H1 (cell line): ENCODE results near the gene ATP6V1B1. TPM values are rescaled to one million over a fixed set of nuclear protein-coding genes. Genes with fewer than 3 reads are reported as not detected.
A peak's percentile ranks its signal among the peaks of the same experiment; 100 is the strongest.

Experiments
- CTCF ChIA-PET: fragments of 300-600 bp; sonication (Branson Sonifier 250); formaldehyde crosslinking; loops from one replicate; lab custom pipeline; 2021; ENCODE audit not compliant: partially characterized antibody; lab: Charles Lee
- POLR2A ChIA-PET: fragments of 300-600 bp; sonication (Branson Sonifier 250); formaldehyde crosslinking; loops from one replicate; lab custom pipeline; 2021; ENCODE audit warnings: inconsistent platforms; ENCODE audit not compliant: partially characterized antibody; lab: Charles Lee
- DNase-seq, 2 experiments: peaks; one replicate each; pipeline versions ENCODE4 v3.0.0 to v3.0.0-alpha.2; 2010 to 2022; ENCODE audit warnings: low spot score in 2 of 2, low read depth in 1 of 2, mixed read lengths in 1 of 2
- FAIRE-seq: peaks from 2 replicates; lab custom pipeline; 2011; peaks lifted over from hg19 to GRCh38; lab: Jason Lieb, UNC
- H2AFZ ChIP-seq: 2 replicates; pipeline ENCODE4 v1.8.1; 2012; ENCODE audit warnings: low read length, inconsistent platforms
- H2AK5ac ChIP-seq: 2 replicates; pipeline ENCODE4 v1.6.1; 2013; ENCODE audit warnings: low read depth, low read length
- H2BK120ac ChIP-seq: replicated peaks from 2 replicates; pipeline ENCODE3; 2013; ENCODE audit warnings: low read depth, low read length, inconsistent platforms
- H2BK12ac ChIP-seq: 2 replicates; pipeline ENCODE4 v1.6.1; 2013; ENCODE audit warnings: low read depth, low read length
- H2BK15ac ChIP-seq: 2 replicates; pipeline ENCODE4 v1.6.1; 2013; ENCODE audit warnings: low read length
- H2BK20ac ChIP-seq: 2 replicates; pipeline ENCODE4 v1.6.1; 2013; ENCODE audit warnings: low read length
- H2BK5ac ChIP-seq: 2 replicates; pipeline ENCODE4 v1.6.1; 2013; ENCODE audit warnings: low read depth, low read length
- H3K14ac ChIP-seq: 2 replicates; pipeline ENCODE4 v1.6.1; 2013; ENCODE audit warnings: inconsistent platforms; ENCODE audit not compliant: insufficient read length
- H3K18ac ChIP-seq: 2 replicates; pipeline ENCODE4 v1.6.1; 2013; ENCODE audit warnings: low read length; ENCODE audit errors: extremely low read depth
- H3K23ac ChIP-seq: 2 replicates; pipeline ENCODE4 v1.6.1; 2013; ENCODE audit warnings: inconsistent platforms; ENCODE audit not compliant: insufficient read length
- H3K23me2 ChIP-seq: 2 replicates; pipeline ENCODE4 v1.6.1; 2013; ENCODE audit warnings: low read depth, low read length
- H3K27ac ChIP-seq: 2 replicates; pipeline ENCODE4 v1.6.1; 2011; ENCODE audit warnings: low read depth, low read length, inconsistent platforms
- H3K27me3 ChIP-seq, 4 experiments: replicated peaks in 1 of 4; 1 replicate in 1 of 4; 2 replicates in 3 of 4; pipeline versions ENCODE4 v1.6.1 to v1.8.1; 2011 to 2013; ENCODE audit warnings: low read length in 3 of 4, mild to moderate bottlenecking in 3 of 4, inconsistent platforms in 2 of 4, mixed read lengths in 2 of 4, moderate library complexity in 1 of 4; ENCODE audit not compliant: control insufficient read depth in 3 of 4, insufficient read depth in 3 of 4; ENCODE audit errors: extremely low read depth in 1 of 4
- H3K36me3 ChIP-seq, 4 experiments: 2 replicates each; pipeline versions ENCODE4 v1.6.1 to v1.8.1; 2011 to 2013; ENCODE audit warnings: mild to moderate bottlenecking in 4 of 4, low read length in 3 of 4, moderate library complexity in 2 of 4, control low read depth in 1 of 4, inconsistent platforms in 1 of 4; ENCODE audit not compliant: insufficient read depth in 4 of 4, control insufficient read depth in 2 of 4
- H3K4ac ChIP-seq: replicated peaks from 2 replicates; pipeline ENCODE3; 2013; ENCODE audit warnings: low read length, low read depth, mixed read lengths, inconsistent platforms; ENCODE audit not compliant: insufficient read length
- H3K4me1 ChIP-seq, 4 experiments: replicated peaks in 1 of 4; 1 replicate in 1 of 4; 2 replicates in 3 of 4; pipeline versions ENCODE4 v1.6.1 to v1.8.1; 2011 to 2013; ENCODE audit warnings: low read length in 3 of 4, inconsistent platforms in 2 of 4, mixed read lengths in 1 of 4; ENCODE audit not compliant: insufficient read depth in 4 of 4, control insufficient read depth in 3 of 4
- H3K4me2 ChIP-seq, 2 experiments: 2 replicates each; pipeline versions ENCODE4 v1.6.1 to v1.8.1; 2011 to 2013; ENCODE audit warnings: low read depth in 2 of 2, low read length in 2 of 2, control low read depth in 1 of 2, inconsistent platforms in 1 of 2, mild to moderate bottlenecking in 1 of 2; ENCODE audit not compliant: insufficient read depth in 1 of 2
- H3K4me3 ChIP-seq, 4 experiments: fragments of 200-600, 300-600 bp in 1 of 4; sonication (generic), shearing (Covaris generic), sonication (Bioruptor Twin) in 1 of 4; 2 replicates each; pipeline versions ENCODE4 v1.5.1 to v1.8.1; 2011 to 2016; ENCODE audit warnings: low read length in 4 of 4, low read depth in 3 of 4, control low read depth in 2 of 4, inconsistent platforms in 2 of 4, mild to moderate bottlenecking in 2 of 4, mixed read lengths in 1 of 4, moderate library complexity in 1 of 4; ENCODE audit not compliant: insufficient read depth in 2 of 4; ENCODE audit errors: extremely low read depth in 1 of 4
- H3K56ac ChIP-seq: replicated peaks from 2 replicates; pipeline ENCODE3; 2013; ENCODE audit warnings: low read depth, mild to moderate bottlenecking, mixed read lengths, low read length, inconsistent platforms; ENCODE audit not compliant: insufficient read length
- H3K79me1 ChIP-seq: 2 replicates; pipeline ENCODE4 v1.6.1; 2013; ENCODE audit warnings: low read depth, low read length, control low read depth
- H3K79me2 ChIP-seq, 2 experiments: 2 replicates each; pipeline versions ENCODE4 v1.6.1 to v1.8.1; 2012 to 2013; ENCODE audit warnings: low read length in 2 of 2, mild to moderate bottlenecking in 2 of 2, inconsistent platforms in 1 of 2; ENCODE audit not compliant: insufficient read depth in 2 of 2, control insufficient read depth in 1 of 2
- H3K9ac ChIP-seq, 4 experiments: replicated peaks in 1 of 4; 1 replicate in 1 of 4; 2 replicates in 3 of 4; pipeline versions ENCODE4 v1.6.1 to v1.8.1; 2011 to 2013; ENCODE audit warnings: low read depth in 3 of 4, low read length in 3 of 4, control low read depth in 2 of 4, mild to moderate bottlenecking in 2 of 4, moderate library complexity in 2 of 4, inconsistent platforms in 1 of 4; ENCODE audit errors: extremely low read depth in 1 of 4
- H3K9me3 ChIP-seq, 2 experiments: 2 replicates each; pipeline versions ENCODE4 v1.6.1 to v1.8.1; 2012 to 2013; ENCODE audit warnings: mild to moderate bottlenecking in 2 of 2, moderate library complexity in 2 of 2, control low read depth in 1 of 2, inconsistent platforms in 1 of 2, low read depth in 1 of 2, low read length in 1 of 2, mixed read lengths in 1 of 2; ENCODE audit not compliant: insufficient read depth in 2 of 2
- H4K20me1 ChIP-seq, 2 experiments: replicated peaks in 1 of 2; 2 replicates each; pipeline versions ENCODE3 to v1.8.1; 2011 to 2013; ENCODE audit warnings: inconsistent platforms in 2 of 2, low read length in 2 of 2, mild to moderate bottlenecking in 1 of 2; ENCODE audit not compliant: insufficient read depth in 2 of 2, control insufficient read depth in 1 of 2
- H4K5ac ChIP-seq: 2 replicates; pipeline ENCODE4 v1.6.1; 2013; ENCODE audit warnings: low read length, low read depth, mixed read lengths, inconsistent platforms; ENCODE audit not compliant: insufficient read length
- H4K8ac ChIP-seq: 2 replicates; pipeline ENCODE4 v1.8.0; 2013; ENCODE audit warnings: mild to moderate bottlenecking, moderate library complexity, low read length, inconsistent platforms; ENCODE audit not compliant: insufficient read depth; ENCODE audit errors: extremely low read depth
- H4K91ac ChIP-seq: replicated peaks from 2 replicates; pipeline ENCODE3; 2013; ENCODE audit warnings: low read length, mixed read lengths, inconsistent platforms; ENCODE audit not compliant: insufficient read length
- CEBPB ChIP-seq: IDR thresholded peaks from 2 replicates; pipeline ENCODE4 v1.6.1; 2012; ENCODE audit warnings: low read depth, low read length
- EP300 ChIP-seq, 2 experiments: IDR thresholded peaks; 1 replicate in 1 of 2; 2 replicates in 1 of 2; pipeline ENCODE4 v1.6.1; 2011 to 2012; ENCODE audit warnings: low read depth in 2 of 2, low read length in 2 of 2, mild to moderate bottlenecking in 2 of 2, borderline replicate concordance in 1 of 2, inconsistent platforms in 1 of 2, moderate library complexity in 1 of 2
- FOSL1 ChIP-seq: IDR thresholded peaks from 2 replicates; pipeline ENCODE4 v1.6.1; 2011; ENCODE audit warnings: mild to moderate bottlenecking, low read depth, low read length, moderate library complexity; ENCODE audit not compliant: insufficient read depth
- RAD21 ChIP-seq, 2 experiments: IDR thresholded peaks in 1 of 2; conservative IDR thresholded peaks in 1 of 2; 2 replicates each; pipeline ENCODE4 v1.6.1; 2011; ENCODE audit warnings: low read depth in 2 of 2, low read length in 2 of 2, improper control_type of control experiment in 1 of 2, inconsistent platforms in 1 of 2, mild to moderate bottlenecking in 1 of 2, moderate library complexity in 1 of 2
- SRF ChIP-seq: IDR thresholded peaks from 2 replicates; pipeline ENCODE4 v1.6.1; 2011; ENCODE audit warnings: mild to moderate bottlenecking, low read depth, low read length, moderate library complexity
- WGBS, 2 experiments: shearing (Covaris generic) in 1 of 2; methylation state at CpG; one replicate each; pipeline versions ENCODE4 v1.1.6 to v1.1.7; 2013 to 2015; ENCODE audit warnings: low lambda C conversion rate in 2 of 2, mixed read lengths in 2 of 2, inconsistent platforms in 1 of 2, low coverage in 1 of 2, missing lambda C conversion rate in 1 of 2; ENCODE audit not compliant: insufficient replicate concordance in 2 of 2, insufficient coverage in 1 of 2, insufficient read length in 1 of 2; ENCODE audit errors: extremely low coverage in 1 of 2, missing lambda C conversion rate in 1 of 2; 5-methylcytosine and 5-hydroxymethylcytosine counted together
- polyA plus RNA-seq, 7 experiments: library from polyadenylated mRNA; depleted of rRNA in 3 of 7; stranded (reverse) in 5 of 7; unstranded in 2 of 7; fragments of >200 nt in 5 of 7; fragments of 200-250 nt in 2 of 7; gene quantifications; 1 replicate in 5 of 7; 2 replicates in 1 of 7; 4 replicates in 1 of 7; pipeline versions ENCODE4 v1.2.1 to v1.2.3, GENCODE V29; 2011 to 2013; ENCODE audit warnings: missing spikeins in 2 of 7, mixed read lengths in 2 of 7
- total RNA-seq: library from RNA; stranded (reverse); fragmentation: NEBNext Ultra II Directional; extraction: Animal tissue kit (Norgen Biotek cat#: 25700); gene quantifications from 2 replicates; pipeline ENCODE4 v1.2.1, GENCODE V29; 2021
- TF ChIP-seq, protein P1 (sequence below): IDR thresholded peaks from 2 replicates; pipeline ENCODE4 v1.6.1; 2012; ENCODE audit warnings: inconsistent platforms
- TF ChIP-seq, protein P2 (sequence below), 3 experiments: IDR thresholded peaks; 1 replicate in 2 of 3; 2 replicates in 1 of 3; pipeline versions ENCODE4 v1.5.1 to v1.6.1; 2011; ENCODE audit warnings: low read length in 3 of 3, mild to moderate bottlenecking in 3 of 3, inconsistent platforms in 2 of 3, low read depth in 1 of 3, moderate library complexity in 1 of 3; ENCODE audit not compliant: insufficient read depth in 1 of 3; ENCODE audit errors: control extremely low read depth in 1 of 3

Gene ATP6V1B1
- total and polyA plus RNA-seq, 2 of the 8 experiments (the other 6 are each of a cell fraction or from before 2014, with no cell fraction given): not detected

DNA sequence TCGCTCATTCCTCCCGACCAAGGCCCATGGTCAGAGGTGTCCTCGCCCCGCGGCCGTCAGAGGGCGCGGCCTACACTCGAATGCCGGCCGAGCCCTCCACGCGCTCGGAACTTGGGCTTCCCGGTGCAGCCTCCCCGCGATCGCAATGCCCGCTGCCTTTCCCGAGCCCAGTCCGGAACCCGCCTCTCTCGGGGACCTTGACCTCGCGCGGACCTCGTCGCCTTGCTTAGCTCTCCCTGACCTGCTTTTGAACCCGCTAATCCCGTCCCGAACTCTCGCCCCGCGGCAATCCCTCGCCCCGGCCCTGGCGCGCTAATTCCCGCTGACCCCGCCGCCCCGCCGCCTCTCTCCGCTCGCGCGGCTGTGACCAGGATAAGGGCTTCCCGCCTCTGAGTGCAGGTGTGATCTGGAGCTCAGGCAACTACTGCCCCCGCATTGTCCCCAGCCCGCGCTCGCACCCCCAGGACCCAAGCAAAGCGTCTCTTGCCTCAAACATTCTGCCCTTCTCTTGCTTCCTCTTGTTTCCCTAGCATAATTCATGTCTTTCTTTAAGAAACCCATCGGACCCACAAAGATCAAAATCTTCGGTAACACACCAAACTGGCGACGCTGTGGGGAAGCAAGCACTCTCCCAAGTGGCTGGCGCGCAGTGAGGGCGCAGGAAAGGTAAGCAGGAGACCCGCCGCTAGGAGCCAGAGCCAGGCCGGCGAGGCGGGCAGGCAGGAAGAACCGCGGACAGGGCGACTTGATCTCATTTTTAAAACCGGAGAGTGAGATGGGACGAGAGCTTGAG is 46.6 kb upstream of the ATP6V1B1 start:
- CTCF ChIA-PET: interaction anchor here (0.7 to 4.2 kb wide), 11 partner anchors 12 to 96 kb away, joined by 3 to 29 read pairs (median 3); no protein-coding TSS in a partner anchor
- Histone ChIP-seq H3K27ac (no peak overlapping the region), H2BK5ac (no peak overlapping the region), H3K9me3 (no peaks in the 10 kb centered on the region), H3K18ac (peak overlapping the region; percentile 43; the same call in 1 of the 2 replicates), H3K4ac (no peak overlapping the region), H3K36me3 (no peaks in the 10 kb centered on the region), H3K4me3 (peak overlapping the region in 3 of 4 experiments; percentile 18 to 62 (median 32); a peak in 5 of 8 replicates), H3K14ac (no peak overlapping the region), H4K8ac (no peak overlapping the region; the same call in 1 of the 2 replicates), H3K4me1 (peaks cover 0 to 20% (median 6%) of the 10 kb centered on the region in 4 experiments; a peak in 5 of 7 replicates), H3K27me3 (peaks cover 87 to 100% (median 95%) of the 10 kb centered on the region in 4 experiments), H3K4me2 (peak overlapping the region; percentile 60 to 81), H3K23ac (no peak overlapping the region), H3K9ac (no peak overlapping the region), H2BK20ac (no peak overlapping the region), H3K79me1 (no peaks in the 10 kb centered on the region), H2BK12ac (0 out of 2 replicates have a peak overlapping the region, but pooled peaks have one; percentile 55), H2BK120ac (no peak overlapping the region), H3K23me2 (peaks cover 4% of the 10 kb centered on the region; the same call in 1 of the 2 replicates), H4K5ac (no peak overlapping the region), H2AK5ac (no peak overlapping the region), H3K79me2 (no peaks in the 10 kb centered on the region), H4K91ac (no peak overlapping the region), H2AFZ (no peak overlapping the region), H4K20me1 (peaks cover 22 to 26% of the 10 kb centered on the region in 2 experiments), H3K56ac (no peak overlapping the region), H2BK15ac (no peak overlapping the region)
- POLR2A ChIA-PET: interaction anchor here (1.2 kb wide), 1 partner anchor 19 kb away, joined by 4 read pairs; no protein-coding TSS in a partner anchor
- DNase-seq (peak in 1 of 2 experiments; percentile 82), FAIRE-seq (no peak)
- 2% methylated on average over 66 of the region's 70 CpGs; no CpG with 5 or more reads in 1 of the 2 experiments for WGBS, 2 experiments
- TF ChIP-seq, protein P1, sequence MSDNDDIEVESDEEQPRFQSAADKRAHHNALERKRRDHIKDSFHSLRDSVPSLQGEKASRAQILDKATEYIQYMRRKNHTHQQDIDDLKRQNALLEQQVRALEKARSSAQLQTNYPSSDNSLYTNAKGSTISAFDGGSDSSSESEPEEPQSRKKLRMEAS: peak; percentile 34; the same call in 1 of the 2 replicates
- TF ChIP-seq SRF (no peak), FOSL1 (no peak), EP300 (IDR thresholded peaks at IDR 0.05; ENCODE audit: borderline replicate concordance in 1 of 2, low read depth in 2 of 2, low read length in 2 of 2) (no peak), RAD21 (IDR thresholded peaks at IDR 0.05 in 1 of 2, conservative IDR thresholded peaks at IDR 0.05 in 1 of 2; ENCODE audit: low read depth in 2 of 2, low read length in 2 of 2) (no peak), CEBPB (no peak)
- TF ChIP-seq, protein P2, sequence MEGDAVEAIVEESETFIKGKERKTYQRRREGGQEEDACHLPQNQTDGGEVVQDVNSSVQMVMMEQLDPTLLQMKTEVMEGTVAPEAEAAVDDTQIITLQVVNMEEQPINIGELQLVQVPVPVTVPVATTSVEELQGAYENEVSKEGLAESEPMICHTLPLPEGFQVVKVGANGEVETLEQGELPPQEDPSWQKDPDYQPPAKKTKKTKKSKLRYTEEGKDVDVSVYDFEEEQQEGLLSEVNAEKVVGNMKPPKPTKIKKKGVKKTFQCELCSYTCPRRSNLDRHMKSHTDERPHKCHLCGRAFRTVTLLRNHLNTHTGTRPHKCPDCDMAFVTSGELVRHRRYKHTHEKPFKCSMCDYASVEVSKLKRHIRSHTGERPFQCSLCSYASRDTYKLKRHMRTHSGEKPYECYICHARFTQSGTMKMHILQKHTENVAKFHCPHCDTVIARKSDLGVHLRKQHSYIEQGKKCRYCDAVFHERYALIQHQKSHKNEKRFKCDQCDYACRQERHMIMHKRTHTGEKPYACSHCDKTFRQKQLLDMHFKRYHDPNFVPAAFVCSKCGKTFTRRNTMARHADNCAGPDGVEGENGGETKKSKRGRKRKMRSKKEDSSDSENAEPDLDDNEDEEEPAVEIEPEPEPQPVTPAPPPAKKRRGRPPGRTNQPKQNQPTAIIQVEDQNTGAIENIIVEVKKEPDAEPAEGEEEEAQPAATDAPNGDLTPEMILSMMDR (IDR thresholded peaks at IDR 0.05; ENCODE audit: control extremely low read depth in 1 of 3, insufficient read depth in 1 of 3, low read depth in 1 of 3, low read length in 3 of 3): peak in 1 of 3 experiments; percentile 4; a peak in 1 of 4 replicates
